LNCAP (cell line): Measurements from ENCODE around the gene CAMK2G.

Experiments
- CTCF ChIP-seq: fragments of 450-650 bp; IDR thresholded peaks from 2 replicates; pipeline ENCODE4 v1.5.1; 2017; ENCODE audit warnings: mild to moderate bottlenecking

CAMK2G gene

GRCh38 chr10:73798927-73799560 is 75.3 kb downstream of the CAMK2G start:
- TF ChIP-seq CTCF = no peak

GRCh38 chr10:73798087-73798486 is 76.3 kb downstream of the CAMK2G start:
- no peak for TF ChIP-seq CTCF

- TF ChIP-seq CTCF = no peak
Measured at GRCh38 chr10:73797324-73798025, 76.9 kb downstream of the CAMK2G start.

GRCh38 chr10:73796766-73797165 is 77.6 kb downstream of the CAMK2G start:
- no peak for TF ChIP-seq CTCF

GRCh38 chr10:73793456-73793855 is 80.9 kb downstream of the CAMK2G start:
- no peak for TF ChIP-seq CTCF

GRCh38 chr10:73791871-73792400 is 82.4 kb downstream of the CAMK2G start:
- no peak for TF ChIP-seq CTCF

- TF ChIP-seq CTCF = no peak
Measured at GRCh38 chr10:73790886-73791625, 83.3 kb downstream of the CAMK2G start.
